Epithelial cell of proximal tubule (primary cell): ENCODE data around the gene KRT8. TPM values are rescaled to one million over a fixed set of nuclear protein-coding genes. Genes with fewer than 3 reads are reported as not detected.

Experiments
- DNase-seq: peaks from one replicate; pipeline ENCODE4 v3.0.0-alpha.2; 2011; ENCODE audit warnings: low read depth
- H3K4me3 ChIP-seq: 2 replicates; pipeline ENCODE4 v1.5.1; 2011; ENCODE audit warnings: low read depth, mild to moderate bottlenecking, low read length
- CTCF ChIP-seq: conservative IDR thresholded peaks from 2 replicates; pipeline ENCODE4 v1.5.1; 2012; ENCODE audit warnings: low read depth, mild to moderate bottlenecking, low read length
- total RNA-seq: library from RNA; depleted of rRNA; stranded (reverse); fragments of >200 nt; gene quantifications from 2 replicates; pipeline ENCODE4 v1.2.3, GENCODE V29; 2015

Gene KRT8
- total RNA-seq, 1 donor from 2014 or later: 1,207 TPM

GRCh38 chr12:52901715-52902541, 2.9 kb downstream of the KRT8 start:
- peak overlapping the region; percentile 99 for H3K4me3 ChIP-seq
- no peak for TF ChIP-seq CTCF

GRCh38 chr12:52900896-52901714, 3.8 kb downstream of the KRT8 start:
- DNase-seq: no peak
- TF ChIP-seq CTCF: no peak
- no peak overlapping the region for H3K4me3 ChIP-seq

More at GRCh38 chr12:52901715-52902541, 2.9 kb downstream of the KRT8 start:
- no peak for DNase-seq

GRCh38 chr12:52900166-52900895, 4.5 kb downstream of the KRT8 start:
- H3K4me3 ChIP-seq: no peak overlapping the region
- no peak for TF ChIP-seq CTCF
- no peak for DNase-seq

GRCh38 chr12:52899338-52900035, 5.4 kb downstream of the KRT8 start:
- no peak overlapping the region for H3K4me3 ChIP-seq
- no peak for DNase-seq
- TF ChIP-seq CTCF: no peak

GRCh38 chr12:52896190-52897100, 8.4 kb downstream of the KRT8 start:
- TF ChIP-seq CTCF: no peak
- no peak overlapping the region for H3K4me3 ChIP-seq
- no peak for DNase-seq
